ENCODE data around the gene UNC45A.
"Not testable (repeated sequence)": the region's sequence is repeated elsewhere in the genome, so short reads cannot be mapped to it uniquely, and the experiment has no call there.

Gene UNC45A

GRCh38 chr15:90934949-90935751 lies at the start of gene UNC45A:
UNC45A (plus strand) TSS chr15:90935285; CDS start chr15:90935325, 40 bp downstream.
- peak; percentile 93 for DNase-seq

GRCh38 chr15:90885432-90886290 lies 49.4 kb upstream of the UNC45A start:
- peak; percentile 82 for DNase-seq

GRCh38 chr15:90886291-90886614 lies 48.8 kb upstream of the UNC45A start:
- DNase-seq, result no peak

GRCh38 chr15:90887037-90887481 lies 48.0 kb upstream of the UNC45A start:
- no peak for DNase-seq

GRCh38 chr15:90889313-90889730 lies 45.8 kb upstream of the UNC45A start:
- no peak for DNase-seq

GRCh38 chr15:90889736-90890456 lies 45.2 kb upstream of the UNC45A start:
- no peak for DNase-seq

GRCh38 chr15:90890839-90891238 lies 44.2 kb upstream of the UNC45A start:
- no peak for DNase-seq

- DNase-seq, result no peak
These were observed 43.6 kb upstream of the UNC45A start for GRCh38 chr15:90891346-90891949.

GRCh38 chr15:90892023-90892422 lies 43.1 kb upstream of the UNC45A start:
- DNase-seq, result no peak

- no peak for DNase-seq
These were observed 42.4 kb upstream of the UNC45A start for GRCh38 chr15:90892498-90893174.

GRCh38 chr15:90893175-90894090 lies 41.7 kb upstream of the UNC45A start:
- peak; percentile 28 for DNase-seq

GRCh38 chr15:90895571-90896117 lies 39.4 kb upstream of the UNC45A start:
- peak; percentile 98 for DNase-seq

- DNase-seq, result not testable (repeated sequence)
These were observed 37.9 kb upstream of the UNC45A start for GRCh38 chr15:90897131-90897655.

- peak; percentile 32 for DNase-seq
These were observed 33.7 kb upstream of the UNC45A start for GRCh38 chr15:90901175-90902039.

- peak; percentile 85 for DNase-seq
These were observed 32.8 kb upstream of the UNC45A start for GRCh38 chr15:90902040-90902839.

GRCh38 chr15:90902840-90903732 lies 32.0 kb upstream of the UNC45A start, which contains the start of gene MAN2A2:
MAN2A2 (plus strand) TSS chr15:90903302; CDS start chr15:90904208, 906 bp downstream.
- DNase-seq, result peak; percentile 64
